GM12878 (cell line): ENCODE data around the gene PHKA1. TPM values are rescaled to one million over a fixed set of nuclear protein-coding genes. Genes with fewer than 3 reads are reported as not detected.

ENCODE experiments used
- ATAC-seq: fragments of 200-7000 bp; cut with Tn5 transposase; 3 replicates; pipeline ENCODE4 v1.9.1; 2020; ENCODE audit warnings: mild to moderate bottlenecking, moderate library complexity
- BruUV-seq: library from RNA; stranded (reverse); fragments of 400-500 nt; replicated peaks from 2 replicates; lab custom pipeline; 2021; lab: Mats Ljungman, UMichigan
- CTCF ChIA-PET: fragments of 300-600 bp; sonication (Branson Sonifier 250); formaldehyde crosslinking; extraction: SDS; loops from one replicate; lab custom pipeline; 2021; ENCODE audit warnings: inconsistent platforms; lab: Yijun Ruan, JAX
- POLR2A ChIA-PET: fragments of 350-600 bp; formaldehyde crosslinking; extraction: SDS; loops from one replicate; lab custom pipeline; 2021; ENCODE audit warnings: inconsistent platforms; lab: Charles Lee
- RAD21 ChIA-PET: fragments of 300-600 bp; sonication (Branson Sonifier 250); formaldehyde crosslinking; loops from one replicate; lab custom pipeline; 2023; ENCODE audit warnings: antibody characterized with exemption; ENCODE audit not compliant: unreplicated experiment; lab: Charles Lee
- SMC1A ChIA-PET: fragments of 300-600 bp; sonication (Branson Sonifier 250); formaldehyde crosslinking; loops from one replicate; lab custom pipeline; 2023; ENCODE audit not compliant: unreplicated experiment, uncharacterized antibody; lab: Charles Lee
- DNase-seq: peaks from one replicate; pipeline ENCODE4 v3.0.0-alpha.2; 2011; ENCODE audit warnings: low read depth, low spot score
- FAIRE-seq: peaks from 3 replicates; lab custom pipeline; 2011; peaks lifted over from hg19 to GRCh38; lab: Jason Lieb, UNC
- H2AFZ ChIP-seq: 2 replicates; pipeline ENCODE4 v1.6.0; 2011; ENCODE audit warnings: low read depth, low read length, control low read depth; ENCODE audit not compliant: control insufficient read depth
- H3K27ac ChIP-seq: 2 replicates; pipeline ENCODE4 v1.5.1; 2011; ENCODE audit warnings: control low read depth; ENCODE audit not compliant: control insufficient read depth, insufficient read depth
- H3K27me3 ChIP-seq, 2 experiments: replicated peaks in 1 of 2; 2 replicates each; pipeline versions ENCODE4 v1.6.0 to v1.6.1; 2011; ENCODE audit warnings: low read length in 1 of 2; ENCODE audit not compliant: control insufficient read depth in 2 of 2, insufficient read depth in 2 of 2
- H3K36me3 ChIP-seq, 2 experiments: 2 replicates each; pipeline ENCODE4 v1.5.1; 2011; ENCODE audit warnings: low read length in 1 of 2; ENCODE audit not compliant: control insufficient read depth in 2 of 2, insufficient read depth in 2 of 2
- H3K4me1 ChIP-seq: 2 replicates; pipeline ENCODE4 v1.6.1; 2011; ENCODE audit warnings: mild to moderate bottlenecking, low read length, moderate library complexity, mixed read lengths; ENCODE audit not compliant: control insufficient read depth, insufficient read depth
- H3K4me2 ChIP-seq: 2 replicates; pipeline ENCODE4 v1.6.0; 2011; ENCODE audit warnings: control low read depth; ENCODE audit not compliant: control insufficient read depth, insufficient read depth
- H3K4me3 ChIP-seq: fragments of 200-600 bp; sonication (generic); 2 replicates; pipeline ENCODE4 v1.5.1; 2016
- H3K79me2 ChIP-seq: 2 replicates; pipeline ENCODE4 v1.6.0; 2011; ENCODE audit warnings: low read length; ENCODE audit not compliant: control insufficient read depth, insufficient read depth
- H3K9ac ChIP-seq: 2 replicates; pipeline ENCODE4 v1.8.0; 2011; ENCODE audit warnings: low read length, control low read depth, mixed read lengths; ENCODE audit not compliant: control insufficient read depth, insufficient read depth
- H3K9me3 ChIP-seq: replicated peaks from 3 replicates; pipeline ENCODE4 v1.5.1; 2011; ENCODE audit warnings: mild to moderate bottlenecking, low read length; ENCODE audit not compliant: control insufficient read depth, insufficient read depth
- H4K20me1 ChIP-seq: 2 replicates; pipeline ENCODE4 v1.6.0; 2011; ENCODE audit not compliant: control insufficient read depth, insufficient read depth
- BCL11A ChIP-seq: IDR thresholded peaks from 2 replicates; pipeline ENCODE4 v1.6.1; 2011; ENCODE audit warnings: low read depth, low read length
- CBFB ChIP-seq: IDR thresholded peaks from 2 replicates; pipeline ENCODE4 v1.6.1; 2016; ENCODE audit warnings: antibody characterized with exemption, low read depth
- EED ChIP-seq: sonication (generic); IDR thresholded peaks from 2 replicates; pipeline ENCODE4 v1.6.1; 2016; ENCODE audit warnings: antibody characterized with exemption, low read depth
- GABPA ChIP-seq: IDR thresholded peaks from 2 replicates; pipeline ENCODE4 v1.6.1; 2014; ENCODE audit warnings: antibody characterized with exemption, low read depth, mild to moderate bottlenecking, inconsistent platforms
- HDAC2 ChIP-seq: fragments of 200-600 bp; sonication (generic); IDR thresholded peaks from 2 replicates; pipeline ENCODE4 v1.6.1; 2017
- HDAC6 ChIP-seq: fragments of 200-600 bp; sonication (generic); IDR thresholded peaks from one replicate; pipeline ENCODE4 v1.8.0; 2017; ENCODE audit warnings: antibody characterized with exemption; ENCODE audit not compliant: unreplicated experiment
- MTA2 ChIP-seq: fragments of 450-650 bp; IDR thresholded peaks from 2 replicates; pipeline ENCODE4 v1.6.1; 2016; ENCODE audit warnings: low read depth, mild to moderate bottlenecking, moderate library complexity
- NFYA ChIP-seq: IDR thresholded peaks from 2 replicates; pipeline ENCODE4 v1.6.1; 2011; ENCODE audit warnings: low read depth, mild to moderate bottlenecking, low read length, improper control_type of control experiment, borderline replicate concordance
- NFYB ChIP-seq: IDR thresholded peaks from 2 replicates; pipeline ENCODE4 v1.6.1; 2011; ENCODE audit warnings: low read depth, mild to moderate bottlenecking, low read length, improper control_type of control experiment, moderate library complexity; ENCODE audit not compliant: insufficient read depth
- RCOR1 ChIP-seq: conservative IDR thresholded peaks from 2 replicates; pipeline ENCODE4 v1.6.1; 2012; ENCODE audit warnings: low read depth, low read length, improper control_type of control experiment
- SP1 ChIP-seq: IDR thresholded peaks from one replicate; pipeline ENCODE4 v1.6.1; 2011; ENCODE audit warnings: low read depth, low read length
- STAT3 ChIP-seq: IDR thresholded peaks from 2 replicates; pipeline ENCODE4 v1.6.1; 2011; ENCODE audit warnings: low read depth, low read length, improper control_type of control experiment
- TBL1XR1 ChIP-seq: IDR thresholded peaks from 2 replicates; pipeline ENCODE4 v1.6.1; 2012; ENCODE audit warnings: low read depth, low read length, improper control_type of control experiment
- ZNF622 ChIP-seq: fragments of 450-650 bp; IDR thresholded peaks from 2 replicates; pipeline ENCODE4 v1.6.1; 2017; ENCODE audit warnings: mild to moderate bottlenecking, inconsistent platforms
- WGBS: methylation state at CpG from one replicate; pipeline ENCODE4 v1.1.6; 2016; ENCODE audit warnings: low lambda C conversion rate; ENCODE audit not compliant: insufficient replicate concordance, insufficient coverage; ENCODE audit errors: missing lambda C conversion rate; 5-methylcytosine and 5-hydroxymethylcytosine counted together
- in situ Hi-C: fragments of 300-500 bp; cut with MboI; formaldehyde crosslinking; loops from 9 replicates; pipeline ENCODE4 v1.14.3; 2018; ENCODE audit warnings: mixed read lengths
- intact Hi-C: fragments of 100-400 bp; cut with micrococcal nuclease; formaldehyde crosslinking; loops from one replicate; pipeline ENCODE4 v1.14.2; 2022; ENCODE audit not compliant: unreplicated experiment
- polyA plus RNA-seq, 11 experiments: library from polyadenylated mRNA; depleted of rRNA in 4 of 11; unstranded in 6 of 11; stranded (reverse) in 5 of 11; fragments of >200 nt; fragmentation: Nextera tagmentation in 4 of 11; fragmentation: Illumina TruSeq in 1 of 11; extraction: Ambion mirVana in 4 of 11; extraction: Trizol in 1 of 11; gene quantifications; 1 replicate in 1 of 11; 2 replicates in 10 of 11; pipeline versions ENCODE4 v1.2.1 to v1.2.3, GENCODE V29; 2011 to 2016; ENCODE audit warnings: inconsistent platforms in 2 of 11, missing spikeins in 2 of 11, low read depth in 1 of 11
- total RNA-seq, 4 experiments: library from RNA; depleted of rRNA in 3 of 4; stranded (reverse); fragments of >200 nt in 3 of 4; fragmentation: Illumina TruSeq in 1 of 4; extraction: Trizol in 1 of 4; gene quantifications; 2 replicates each; pipeline versions ENCODE4 v1.2.1 to v1.2.3, GENCODE V29; 2013 to 2021
- TF ChIP-seq, protein P1 (sequence below): fragments of 150-350 bp; IDR thresholded peaks from 2 replicates; pipeline ENCODE4 v1.6.1; 2016; ENCODE audit warnings: low read depth, low read length
- TF ChIP-seq, protein P2 (sequence below): IDR thresholded peaks from 2 replicates; pipeline ENCODE4 v1.6.1; 2011; ENCODE audit warnings: borderline replicate concordance, low read depth, mild to moderate bottlenecking, moderate library complexity, mixed read lengths, low read length; ENCODE audit not compliant: insufficient read depth; ENCODE audit errors: extremely low read length

The PHKA1 gene
- total and polyA plus RNA-seq, 10 of the 15 experiments (the other 5 are each of a cell fraction or from before 2014, with no cell fraction given), result under 0.01 to 0.15 (median 0.05) TPM; not detected in 4

DNA sequence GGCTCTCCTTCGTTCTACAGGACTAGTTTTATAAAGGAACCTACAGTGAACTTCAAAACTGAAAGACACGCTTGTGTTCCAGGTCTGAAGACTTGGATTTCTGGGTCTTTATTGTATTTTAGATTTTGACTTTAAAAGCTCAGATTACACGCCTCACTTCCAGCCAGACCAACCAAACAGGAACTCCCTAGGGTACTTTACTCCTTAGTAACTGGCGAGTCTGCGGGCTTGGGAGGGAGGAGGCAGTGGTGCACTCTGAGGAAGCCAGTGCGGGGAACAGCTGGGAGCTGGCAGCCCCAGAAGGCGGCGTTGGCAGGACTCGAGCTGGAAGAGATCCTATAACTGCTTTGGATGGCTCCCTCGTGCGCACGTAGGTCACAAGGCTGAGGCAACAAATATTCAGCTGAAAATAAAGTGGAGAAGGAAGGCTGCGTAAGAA lies 391 bp upstream of the PHKA1 start:
- ATAC-seq (no peak), FAIRE-seq (no peak), DNase-seq (no peak)
- TF ChIP-seq STAT3 (no peak), BCL11A (no peak), RCOR1 (no peak), SP1 (no peak)
- CTCF ChIA-PET, result no interaction called here
- Histone ChIP-seq H3K4me1 (no peaks in the 10 kb centered on the region), H3K27me3 (no peaks in the 10 kb centered on the region; a peak in 1 of 4 replicates), H3K36me3 (no peaks in the 10 kb centered on the region), H3K4me3 (no peak overlapping the region), H3K9ac (no peak overlapping the region), H3K9me3 (no peaks in the 10 kb centered on the region), H3K79me2 (no peaks in the 10 kb centered on the region), H3K4me2 (no peak overlapping the region), H2AFZ (no peak overlapping the region), H4K20me1 (no peaks in the 10 kb centered on the region), H3K27ac (no peak overlapping the region)
- no TSS peak for BruUV-seq
- SMC1A ChIA-PET, result no interaction called here
- intact Hi-C loops, result no loop called here
- RAD21 ChIA-PET, result no interaction called here
- in situ Hi-C loops, result no loop called here
- WGBS, result 31% methylated on average over 12 of the region's 13 CpGs
- POLR2A ChIA-PET, result no interaction called here

DNA sequence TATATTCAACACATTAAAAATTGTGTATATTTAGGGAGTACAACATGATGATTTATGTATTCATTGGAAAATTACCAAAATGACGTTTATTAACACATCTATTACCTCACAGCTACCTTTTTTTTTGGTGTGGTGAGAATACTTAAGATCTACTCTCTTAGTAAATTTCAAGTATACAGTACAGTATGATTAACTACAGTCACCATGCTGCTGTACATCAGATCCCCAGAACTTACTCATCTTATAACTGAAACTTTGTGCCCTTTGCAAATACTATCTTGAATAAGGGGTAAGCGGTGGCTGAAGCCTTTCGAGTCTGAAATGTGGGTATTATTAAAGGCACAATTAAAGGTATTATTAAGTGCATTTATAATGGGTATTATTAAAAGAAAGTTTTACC lies 976 bp downstream of the PHKA1 start:
- ChIA-PET CTCF (interaction anchor here (0.6 to 1.2 kb wide), 2 partner anchors 129 to 436 kb away, joined by 3 read pairs; partner anchors contain the start of gene RPS4X), POLR2A (no interaction called here), SMC1A (no interaction called here), RAD21 (no interaction called here)
- Histone ChIP-seq H3K79me2 (no peaks in the 10 kb centered on the region), H3K4me1 (no peaks in the 10 kb centered on the region), H2AFZ (no peak overlapping the region), H4K20me1 (no peaks in the 10 kb centered on the region), H3K27ac (no peak overlapping the region), H3K4me2 (no peak overlapping the region), H3K36me3 (no peaks in the 10 kb centered on the region), H3K4me3 (no peak overlapping the region), H3K9ac (no peak overlapping the region), H3K9me3 (no peaks in the 10 kb centered on the region), H3K27me3 (no peaks in the 10 kb centered on the region; a peak in 1 of 4 replicates)
- DNase-seq (no peak), ATAC-seq (no peak), FAIRE-seq (no peak)
- intact Hi-C loops, result no loop called here
- 35% methylated on average over 3 of the region's 3 CpGs for WGBS
- BruUV-seq, result no TSS peak
- in situ Hi-C loops, result no loop called here
- no peak for TF ChIP-seq NFYA
- TF ChIP-seq, protein P1, sequence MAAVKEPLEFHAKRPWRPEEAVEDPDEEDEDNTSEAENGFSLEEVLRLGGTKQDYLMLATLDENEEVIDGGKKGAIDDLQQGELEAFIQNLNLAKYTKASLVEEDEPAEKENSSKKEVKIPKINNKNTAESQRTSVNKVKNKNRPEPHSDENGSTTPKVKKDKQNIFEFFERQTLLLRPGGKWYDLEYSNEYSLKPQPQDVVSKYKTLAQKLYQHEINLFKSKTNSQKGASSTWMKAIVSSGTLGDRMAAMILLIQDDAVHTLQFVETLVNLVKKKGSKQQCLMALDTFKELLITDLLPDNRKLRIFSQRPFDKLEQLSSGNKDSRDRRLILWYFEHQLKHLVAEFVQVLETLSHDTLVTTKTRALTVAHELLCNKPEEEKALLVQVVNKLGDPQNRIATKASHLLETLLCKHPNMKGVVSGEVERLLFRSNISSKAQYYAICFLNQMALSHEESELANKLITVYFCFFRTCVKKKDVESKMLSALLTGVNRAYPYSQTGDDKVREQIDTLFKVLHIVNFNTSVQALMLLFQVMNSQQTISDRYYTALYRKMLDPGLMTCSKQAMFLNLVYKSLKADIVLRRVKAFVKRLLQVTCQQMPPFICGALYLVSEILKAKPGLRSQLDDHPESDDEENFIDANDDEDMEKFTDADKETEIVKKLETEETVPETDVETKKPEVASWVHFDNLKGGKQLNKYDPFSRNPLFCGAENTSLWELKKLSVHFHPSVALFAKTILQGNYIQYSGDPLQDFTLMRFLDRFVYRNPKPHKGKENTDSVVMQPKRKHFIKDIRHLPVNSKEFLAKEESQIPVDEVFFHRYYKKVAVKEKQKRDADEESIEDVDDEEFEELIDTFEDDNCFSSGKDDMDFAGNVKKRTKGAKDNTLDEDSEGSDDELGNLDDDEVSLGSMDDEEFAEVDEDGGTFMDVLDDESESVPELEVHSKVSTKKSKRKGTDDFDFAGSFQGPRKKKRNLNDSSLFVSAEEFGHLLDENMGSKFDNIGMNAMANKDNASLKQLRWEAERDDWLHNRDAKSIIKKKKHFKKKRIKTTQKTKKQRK, result no peak
- no peak for TF ChIP-seq TBL1XR1
- TF ChIP-seq RCOR1, result no peak
- TF ChIP-seq HDAC2, result no peak
- no peak for TF ChIP-seq MTA2
- no peak for TF ChIP-seq GABPA
- TF ChIP-seq NFYB, result no peak
- TF ChIP-seq, protein P2, sequence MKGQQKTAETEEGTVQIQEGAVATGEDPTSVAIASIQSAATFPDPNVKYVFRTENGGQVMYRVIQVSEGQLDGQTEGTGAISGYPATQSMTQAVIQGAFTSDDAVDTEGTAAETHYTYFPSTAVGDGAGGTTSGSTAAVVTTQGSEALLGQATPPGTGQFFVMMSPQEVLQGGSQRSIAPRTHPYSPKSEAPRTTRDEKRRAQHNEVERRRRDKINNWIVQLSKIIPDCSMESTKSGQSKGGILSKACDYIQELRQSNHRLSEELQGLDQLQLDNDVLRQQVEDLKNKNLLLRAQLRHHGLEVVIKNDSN, result no peak
- TF ChIP-seq CBFB, result no peak
- no peak for TF ChIP-seq EED
- TF ChIP-seq ZNF622, result no peak
- no peak for TF ChIP-seq HDAC6
